ENCODE results near the gene ARID4B.

- TF ChIP-seq CTCF (IDR thresholded peaks at IDR 0.05; ENCODE audit: insufficient read depth, low read length, poor library complexity, severe bottlenecking) (no peak), EZH2phosphoT487 (conservative IDR thresholded peaks at IDR 0.05; ENCODE audit: low read length) (no peak)
Measured at GRCh38 chr1:235367000-235367908, 39.3 kb upstream of the ARID4B start, which contains the start of gene TBCE.
